ENCODE measurements around the gene LIX1L.

LIX1L gene

DNA sequence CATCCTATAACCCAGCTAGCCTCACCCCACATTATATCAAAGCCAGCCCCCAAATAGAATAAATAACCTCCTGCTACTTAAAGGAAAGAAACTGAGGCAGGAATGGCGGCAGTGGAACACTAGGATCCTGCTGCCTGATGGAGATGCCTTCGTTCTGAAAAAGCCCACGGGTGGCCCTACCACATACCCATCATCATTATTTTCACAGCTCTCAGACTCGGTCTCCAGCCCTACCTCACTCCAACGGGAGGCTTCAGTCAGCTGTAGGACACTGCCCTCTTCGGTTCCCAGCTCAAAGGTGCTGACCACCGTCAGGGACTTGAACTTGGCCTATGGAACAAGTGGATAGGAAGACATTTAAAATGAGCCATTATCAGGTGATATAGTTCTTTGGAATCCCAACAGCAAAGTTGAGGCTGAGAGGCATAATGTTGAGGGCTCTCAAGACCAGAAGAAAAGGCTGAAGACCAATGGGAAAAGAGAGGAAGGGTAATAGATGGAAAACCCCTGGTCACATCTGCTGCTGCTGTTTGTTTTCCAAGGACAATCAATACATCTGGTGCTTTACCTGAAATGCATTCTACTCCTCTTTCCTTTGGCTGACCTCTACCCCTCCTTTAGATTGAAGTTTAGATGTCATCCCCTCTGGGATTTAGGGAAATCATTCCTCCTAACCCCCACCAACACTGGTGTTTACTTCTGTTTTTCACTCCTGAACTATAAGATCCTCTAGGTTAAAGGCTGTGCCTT is 64.3 kb downstream of the LIX1L start:
- DNase-seq (ENCODE audit: low read depth in 3 of 3), result no peak

DNA sequence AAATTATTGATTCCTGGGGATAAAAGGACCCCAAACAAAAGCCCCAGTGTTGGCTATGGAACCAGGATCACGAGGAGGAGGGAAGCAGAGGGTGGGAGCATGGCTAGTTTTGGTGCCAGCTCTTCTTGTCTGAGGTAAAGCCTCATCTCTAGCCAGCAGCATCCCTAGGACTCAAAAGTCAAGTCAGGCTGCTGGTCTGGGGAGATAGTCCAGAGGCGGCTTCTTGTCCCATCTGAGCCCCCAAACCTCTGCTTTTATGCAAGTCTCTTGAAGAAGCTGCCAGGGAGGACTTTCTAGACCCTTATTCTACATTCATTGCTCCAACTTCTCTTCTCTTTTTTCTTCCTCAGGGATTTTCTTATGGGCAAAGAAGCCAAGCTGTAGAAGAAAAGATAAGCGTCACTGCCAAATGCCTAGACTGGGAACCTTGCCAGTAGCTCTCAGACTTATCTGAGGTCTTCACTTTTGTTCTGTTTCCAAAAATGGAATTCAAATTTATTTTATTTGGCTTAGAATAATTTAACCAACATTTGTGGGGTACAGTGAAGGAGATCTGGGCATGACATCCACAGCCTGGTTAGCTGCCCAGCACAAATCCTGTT is 65.2 kb downstream of the LIX1L start:
- DNase-seq (ENCODE audit: low read depth in 3 of 3), result no peak

DNA sequence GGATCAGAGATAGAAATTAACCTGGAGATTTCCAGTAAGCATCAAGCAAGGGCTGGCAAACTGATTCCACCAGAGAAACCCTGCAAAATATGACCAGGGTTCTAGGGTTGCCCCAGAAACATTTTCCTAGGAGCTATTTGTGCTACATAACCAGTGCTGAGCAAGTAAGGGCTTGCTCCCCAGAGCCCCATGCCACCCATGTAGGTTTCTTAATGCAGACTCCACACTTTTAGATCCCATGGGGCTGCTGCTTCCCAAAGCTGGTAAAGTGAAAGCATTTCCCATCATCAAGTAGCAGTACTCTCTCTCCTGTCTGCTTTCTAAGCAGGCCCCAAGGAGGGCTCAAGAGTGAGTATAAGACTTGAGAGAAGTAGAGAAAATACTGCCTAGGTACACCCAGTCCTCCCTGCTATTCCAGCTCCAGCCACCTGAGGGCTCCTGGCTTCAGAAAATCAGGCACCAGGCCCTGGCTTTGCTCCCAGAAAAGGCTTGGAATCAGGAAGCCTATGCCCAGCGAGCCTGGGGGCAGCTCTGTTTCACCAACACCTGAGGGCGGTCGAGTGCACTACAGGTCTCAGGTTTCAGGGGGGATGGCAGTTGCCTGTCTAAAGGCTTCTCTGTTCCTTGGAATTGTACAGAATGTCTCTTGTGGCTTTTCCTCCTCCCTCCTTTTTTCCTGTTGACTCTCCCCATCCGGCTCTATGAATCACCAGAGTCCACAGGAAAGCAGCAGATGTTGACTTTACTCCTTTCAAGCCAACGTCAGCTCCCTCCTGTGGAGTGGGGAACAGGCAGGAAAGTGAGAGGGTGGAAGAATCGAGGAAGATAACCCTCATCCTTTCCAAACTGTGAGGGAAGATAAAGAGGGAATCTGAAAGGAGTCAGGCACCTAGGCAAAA is 66.0 kb downstream of the LIX1L start:
- peak in 1 of 3 donors; percentile 17 for DNase-seq (ENCODE audit: low read depth in 3 of 3)

DNA sequence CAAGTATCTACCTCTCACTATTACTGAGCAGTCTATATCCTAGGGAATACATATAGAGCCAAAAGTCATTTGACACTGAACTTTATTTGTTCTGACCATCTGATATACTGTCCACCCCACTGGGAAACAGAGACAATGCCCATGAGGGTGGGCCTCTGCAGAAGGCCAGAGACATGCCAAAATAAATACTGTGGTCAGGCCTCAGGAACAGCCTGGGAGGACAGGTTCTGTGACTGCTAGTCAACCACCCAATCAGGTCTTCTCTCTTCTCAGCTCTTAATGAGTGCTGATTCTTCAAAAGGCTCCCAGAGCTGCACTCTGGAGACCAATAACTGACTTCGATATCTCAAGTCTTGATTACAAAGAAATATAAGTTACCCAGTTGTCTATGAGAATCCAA is 66.7 kb downstream of the LIX1L start:
- DNase-seq (ENCODE audit: low read depth in 3 of 3), result no peak

DNA sequence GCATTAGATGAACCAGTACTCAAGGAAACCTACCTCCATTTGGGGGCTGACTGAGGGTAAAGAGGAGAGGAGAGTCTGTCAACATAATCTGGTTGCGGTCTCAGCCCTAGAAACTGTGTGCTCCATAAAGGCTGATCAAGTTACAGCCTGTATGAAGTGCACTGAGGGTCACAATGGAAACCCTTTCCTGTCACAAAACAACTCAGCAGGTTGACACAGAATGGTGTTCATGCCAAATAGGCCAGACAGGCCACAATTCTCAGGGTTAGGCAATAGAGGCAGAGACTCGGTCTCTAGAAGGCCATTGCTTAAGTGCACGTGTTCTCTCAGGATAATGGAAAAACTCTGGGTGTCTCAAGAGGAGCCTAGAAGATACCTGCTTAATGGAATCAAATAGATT is 68.1 kb downstream of the LIX1L start:
- no peak for DNase-seq (ENCODE audit: low read depth in 3 of 3)

DNA sequence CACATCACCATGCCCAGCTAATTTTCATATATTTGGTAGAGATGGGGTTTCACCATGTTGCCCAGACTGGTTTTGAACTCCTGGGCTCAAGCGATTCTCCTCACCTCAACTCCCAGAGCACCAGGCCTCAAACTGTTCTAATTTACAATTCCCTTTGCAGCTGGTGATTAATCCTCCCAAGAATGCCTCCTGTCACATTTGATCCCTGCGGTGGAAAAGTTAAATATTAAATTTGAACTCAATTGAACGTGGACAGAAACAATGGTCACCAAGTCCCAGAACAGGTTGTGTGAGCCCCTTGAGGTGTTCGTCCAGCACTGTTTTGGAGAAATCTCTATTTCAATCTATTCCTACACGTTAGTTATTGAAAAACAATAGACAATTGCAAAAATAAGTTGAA is 70.2 kb downstream of the LIX1L start:
- DNase-seq (ENCODE audit: low read depth in 3 of 3), result no peak

DNA sequence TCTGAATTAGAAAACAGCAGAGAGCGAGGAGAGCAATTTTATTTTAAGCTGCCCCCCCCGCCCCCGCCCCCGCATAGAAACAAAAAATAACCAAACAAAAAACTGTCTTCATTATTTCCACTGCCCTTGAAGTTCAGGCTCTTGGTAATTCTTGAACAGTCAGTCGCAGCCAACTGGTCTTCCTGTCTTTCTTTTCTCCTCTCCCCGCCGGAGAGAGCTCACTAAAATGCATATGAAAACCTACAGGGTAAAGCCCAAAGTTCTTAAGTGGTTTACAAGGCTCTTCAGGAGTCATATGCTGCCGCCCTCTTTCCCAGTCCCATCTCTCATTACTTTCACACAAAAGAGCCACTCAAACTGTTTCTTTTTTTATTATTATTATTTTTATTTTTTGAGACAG is 71.0 kb downstream of the LIX1L start:
- no peak for DNase-seq (ENCODE audit: low read depth in 3 of 3)

DNA sequence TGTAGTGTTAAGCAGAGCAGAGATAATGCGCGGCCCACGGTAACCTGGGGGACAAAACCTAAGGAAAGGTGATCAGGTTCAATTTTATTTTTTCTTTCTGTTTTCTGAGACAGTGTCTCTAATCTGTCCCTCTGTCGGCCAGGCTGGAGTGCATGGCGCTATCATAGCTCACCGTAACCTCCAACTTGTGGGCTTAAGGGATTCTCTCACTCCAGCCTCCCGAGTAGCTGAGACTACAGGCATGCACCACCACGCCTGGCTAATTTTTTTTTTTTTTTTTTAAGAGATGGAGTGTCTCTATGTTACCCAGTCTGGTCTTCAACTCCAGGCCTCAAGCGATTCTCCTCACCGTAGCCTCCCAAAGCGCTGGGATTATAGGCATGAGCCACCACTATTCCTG is 71.4 kb downstream of the LIX1L start:
- DNase-seq (ENCODE audit: low read depth in 3 of 3), result no peak

DNA sequence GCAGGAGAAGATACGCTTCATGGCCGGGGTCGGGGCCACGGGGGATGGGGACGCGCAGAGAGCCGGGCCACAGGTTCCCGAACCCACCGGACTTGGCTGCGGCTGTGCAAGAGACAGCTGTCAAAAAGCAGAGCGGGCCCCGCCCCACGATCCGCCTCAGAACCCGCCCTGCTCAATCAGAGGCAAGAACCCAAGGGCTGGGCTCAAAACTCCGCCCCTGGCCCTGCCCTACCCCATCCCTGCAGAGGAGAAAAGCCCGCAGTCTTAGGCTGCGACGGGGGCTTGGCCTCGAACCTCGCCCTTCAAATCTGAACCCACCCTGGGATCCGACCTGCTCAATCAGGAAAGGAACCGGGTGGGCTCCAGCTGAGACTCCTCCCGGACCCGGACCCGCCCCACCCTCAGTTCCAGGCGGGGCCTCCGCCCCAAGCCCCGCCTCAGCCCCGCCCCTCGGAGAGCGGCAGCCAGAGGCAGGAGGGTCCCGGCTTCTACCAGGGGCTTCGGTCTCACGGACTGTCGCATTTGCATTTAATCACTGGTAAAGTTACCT is 72.0 kb downstream of the LIX1L start, which contains the start of gene ANKRD35:
ANKRD35 (minus strand) TSS at position 129 of the 550 bp plus-strand sequence; CDS start at position 21, 108 bp downstream.
- DNase-seq (ENCODE audit: low read depth in 3 of 3), result peak; percentile 74 to 87 (median 74)

DNA sequence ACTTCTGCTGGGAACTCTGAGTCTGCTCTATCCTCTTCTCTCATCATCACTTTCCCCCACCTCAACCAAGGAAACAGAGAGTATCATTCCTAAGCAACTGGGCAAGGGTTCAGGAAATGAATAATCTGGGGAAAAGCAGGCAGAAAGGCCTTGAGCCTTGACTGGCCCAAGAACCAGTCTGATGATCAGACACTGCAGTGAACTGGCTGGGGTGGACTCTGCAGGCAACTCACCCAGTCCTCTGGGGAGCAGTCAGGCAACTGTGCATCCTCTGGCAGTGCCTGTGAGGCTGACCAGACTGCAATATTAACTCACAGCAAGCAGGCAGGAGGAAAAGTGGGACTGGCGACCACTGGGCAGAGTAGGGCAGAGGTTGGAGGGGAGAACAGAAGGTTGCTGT is 73.1 kb downstream of the LIX1L start:
- no peak for DNase-seq (ENCODE audit: low read depth in 3 of 3)

Measured in stimulated activated CD4-positive, alpha-beta T cell treated with anti-CD3 and anti-CD28 coated beads, TNF-alpha, amount 100 ng/mL, for 48 hours (primary cell).